ENCODE measurements around the gene HSF4.

The HSF4 gene

GRCh38 chr16:67128417-67128816 lies 36.1 kb upstream of the HSF4 start:
- DNase-seq (ENCODE audit: extremely low read depth, low read depth) = no peak
- H3K4me3 ChIP-seq (replicated peaks; ENCODE audit: low read depth, low read length) = no peak overlapping the region
- no peak for TF ChIP-seq CTCF (IDR thresholded peaks at IDR 0.05; ENCODE audit: low read depth, low read length, missing control alignments)

GRCh38 chr16:67128887-67129286 lies 35.7 kb upstream of the HSF4 start:
- no peak for DNase-seq (ENCODE audit: extremely low read depth, low read depth)
- no peak for TF ChIP-seq CTCF (IDR thresholded peaks at IDR 0.05; ENCODE audit: low read depth, low read length, missing control alignments)
- no peak overlapping the region for H3K4me3 ChIP-seq (replicated peaks; ENCODE audit: low read depth, low read length)

GRCh38 chr16:67129422-67129821 lies 35.1 kb upstream of the HSF4 start:
- H3K4me3 ChIP-seq (replicated peaks; ENCODE audit: low read depth, low read length) = no peak overlapping the region
- no peak for DNase-seq (ENCODE audit: extremely low read depth, low read depth)
- TF ChIP-seq CTCF (IDR thresholded peaks at IDR 0.05; ENCODE audit: low read depth, low read length, missing control alignments) = no peak

- H3K4me3 ChIP-seq (replicated peaks; ENCODE audit: low read depth, low read length) = no peak overlapping the region
- no peak for TF ChIP-seq CTCF (IDR thresholded peaks at IDR 0.05; ENCODE audit: low read depth, low read length, missing control alignments)
- no peak for DNase-seq (ENCODE audit: extremely low read depth, low read depth)
Measured at GRCh38 chr16:67137605-67138004, 26.9 kb upstream of the HSF4 start.

- no peak for DNase-seq (ENCODE audit: extremely low read depth, low read depth)
- H3K4me3 ChIP-seq (replicated peaks; ENCODE audit: low read depth, low read length) = no peak overlapping the region
- TF ChIP-seq CTCF (IDR thresholded peaks at IDR 0.05; ENCODE audit: low read depth, low read length, missing control alignments) = no peak
Measured at GRCh38 chr16:67141391-67141790, 23.2 kb upstream of the HSF4 start.

GRCh38 chr16:67142342-67142741 lies 22.2 kb upstream of the HSF4 start:
- no peak overlapping the region for H3K4me3 ChIP-seq (replicated peaks; ENCODE audit: low read depth, low read length)
- DNase-seq (ENCODE audit: extremely low read depth, low read depth) = no peak
- TF ChIP-seq CTCF (IDR thresholded peaks at IDR 0.05; ENCODE audit: low read depth, low read length, missing control alignments) = no peak

- no peak overlapping the region for H3K4me3 ChIP-seq (replicated peaks; ENCODE audit: low read depth, low read length)
- DNase-seq (ENCODE audit: extremely low read depth, low read depth) = no peak
- no peak for TF ChIP-seq CTCF (IDR thresholded peaks at IDR 0.05; ENCODE audit: low read depth, low read length, missing control alignments)
Measured at GRCh38 chr16:67144943-67145342, 19.6 kb upstream of the HSF4 start.
